ENCODE results near the gene STXBP2. TPM values are rescaled to one million over a fixed set of nuclear protein-coding genes. Genes with fewer than 3 reads are reported as not detected.

STXBP2 gene
- total and polyA plus RNA-seq, 4 donors = 25.9 to 32.7 (median 27.2) TPM

GRCh38 chr19:7612282-7613274 lies 24.3 kb upstream of the STXBP2 start (continued):
- TF ChIP-seq ZBTB33 (IDR thresholded peaks at IDR 0.05) (no peak), HNF4G (IDR thresholded peaks at IDR 0.05) (no peak)
- TF ChIP-seq, protein P1, sequence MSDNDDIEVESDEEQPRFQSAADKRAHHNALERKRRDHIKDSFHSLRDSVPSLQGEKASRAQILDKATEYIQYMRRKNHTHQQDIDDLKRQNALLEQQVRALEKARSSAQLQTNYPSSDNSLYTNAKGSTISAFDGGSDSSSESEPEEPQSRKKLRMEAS (IDR thresholded peaks at IDR 0.05) = no peak

GRCh38 chr19:7614859-7615741 lies 21.8 kb upstream of the STXBP2 start:
- H3K4me3 ChIP-seq (ENCODE audit: low read depth in 1 of 3, low read length in 3 of 3) = no peak overlapping the region
- H3K9me3 ChIP-seq (ENCODE audit: control insufficient read depth in 4 of 4, low read length in 3 of 4) = no peaks in the 10 kb centered on the region
- H3K27me3 ChIP-seq (ENCODE audit: control insufficient read depth in 4 of 4, insufficient read depth in 4 of 4, low read length in 3 of 4) = no peaks in the 10 kb centered on the region
- WGBS = 89% methylated on average over 59 of the region's 59 CpGs
- H3K27ac ChIP-seq (ENCODE audit: low read depth in 1 of 2, low read length in 2 of 2) = no peak overlapping the region
- DNase-seq (ENCODE audit: low spot score) = no peak
- H3K36me3 ChIP-seq (ENCODE audit: control insufficient read depth in 4 of 4, insufficient read depth in 3 of 4, low read depth in 1 of 4, low read length in 3 of 4) = peaks cover 9 to 32% (median 17%) of the 10 kb centered on the region in 4 donors
- TF ChIP-seq SP1 (IDR thresholded peaks at IDR 0.05) (no peak), CTCF (IDR thresholded peaks at IDR 0.05; ENCODE audit: low read depth, low read length, missing input control) (no peak), HNF4A (conservative IDR thresholded peaks at IDR 0.05) (no peak), JUND (IDR thresholded peaks at IDR 0.05) (no peak), GABPA (IDR thresholded peaks at IDR 0.05 in 1 of 2, conservative IDR thresholded peaks at IDR 0.05 in 1 of 2) (no peak), NR2F2 (IDR thresholded peaks at IDR 0.05) (no peak), EGR1 (IDR thresholded peaks at IDR 0.05; ENCODE audit: low read depth in 2 of 2) (no peak), RAD21 (IDR thresholded peaks at IDR 0.05) (no peak), HNF4G (IDR thresholded peaks at IDR 0.05) (no peak), FOXA1 (IDR thresholded peaks at IDR 0.05) (no peak), RXRA (IDR thresholded peaks at IDR 0.05) (no peak), FOXA2 (IDR thresholded peaks at IDR 0.05) (no peak), TAF1 (conservative IDR thresholded peaks at IDR 0.05) (no peak), ZBTB33 (IDR thresholded peaks at IDR 0.05) (no peak), YY1 (IDR thresholded peaks at IDR 0.05) (no peak)
- TF ChIP-seq, protein P1 (IDR thresholded peaks at IDR 0.05) = no peak
- TF ChIP-seq, protein P2, sequence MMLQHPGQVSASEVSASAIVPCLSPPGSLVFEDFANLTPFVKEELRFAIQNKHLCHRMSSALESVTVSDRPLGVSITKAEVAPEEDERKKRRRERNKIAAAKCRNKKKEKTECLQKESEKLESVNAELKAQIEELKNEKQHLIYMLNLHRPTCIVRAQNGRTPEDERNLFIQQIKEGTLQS (IDR thresholded peaks at IDR 0.05) = no peak
- TF ChIP-seq, protein P3, sequence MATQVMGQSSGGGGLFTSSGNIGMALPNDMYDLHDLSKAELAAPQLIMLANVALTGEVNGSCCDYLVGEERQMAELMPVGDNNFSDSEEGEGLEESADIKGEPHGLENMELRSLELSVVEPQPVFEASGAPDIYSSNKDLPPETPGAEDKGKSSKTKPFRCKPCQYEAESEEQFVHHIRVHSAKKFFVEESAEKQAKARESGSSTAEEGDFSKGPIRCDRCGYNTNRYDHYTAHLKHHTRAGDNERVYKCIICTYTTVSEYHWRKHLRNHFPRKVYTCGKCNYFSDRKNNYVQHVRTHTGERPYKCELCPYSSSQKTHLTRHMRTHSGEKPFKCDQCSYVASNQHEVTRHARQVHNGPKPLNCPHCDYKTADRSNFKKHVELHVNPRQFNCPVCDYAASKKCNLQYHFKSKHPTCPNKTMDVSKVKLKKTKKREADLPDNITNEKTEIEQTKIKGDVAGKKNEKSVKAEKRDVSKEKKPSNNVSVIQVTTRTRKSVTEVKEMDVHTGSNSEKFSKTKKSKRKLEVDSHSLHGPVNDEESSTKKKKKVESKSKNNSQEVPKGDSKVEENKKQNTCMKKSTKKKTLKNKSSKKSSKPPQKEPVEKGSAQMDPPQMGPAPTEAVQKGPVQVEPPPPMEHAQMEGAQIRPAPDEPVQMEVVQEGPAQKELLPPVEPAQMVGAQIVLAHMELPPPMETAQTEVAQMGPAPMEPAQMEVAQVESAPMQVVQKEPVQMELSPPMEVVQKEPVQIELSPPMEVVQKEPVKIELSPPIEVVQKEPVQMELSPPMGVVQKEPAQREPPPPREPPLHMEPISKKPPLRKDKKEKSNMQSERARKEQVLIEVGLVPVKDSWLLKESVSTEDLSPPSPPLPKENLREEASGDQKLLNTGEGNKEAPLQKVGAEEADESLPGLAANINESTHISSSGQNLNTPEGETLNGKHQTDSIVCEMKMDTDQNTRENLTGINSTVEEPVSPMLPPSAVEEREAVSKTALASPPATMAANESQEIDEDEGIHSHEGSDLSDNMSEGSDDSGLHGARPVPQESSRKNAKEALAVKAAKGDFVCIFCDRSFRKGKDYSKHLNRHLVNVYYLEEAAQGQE (IDR thresholded peaks at IDR 0.05) = no peak
- H3K9ac ChIP-seq (ENCODE audit: low read depth in 1 of 2, low read length in 2 of 2) = no peak overlapping the region
- H3K4me1 ChIP-seq (ENCODE audit: control insufficient read depth in 4 of 4, insufficient read depth in 4 of 4, low read length in 3 of 4) = peaks cover 17 to 33% (median 27%) of the 10 kb centered on the region in 4 donors
